HepG2 (cell line): Measurements from ENCODE around the gene EIF4G1. TPM values are rescaled to one million over a fixed set of nuclear protein-coding genes. Genes with fewer than 3 reads are reported as not detected.
A peak's percentile ranks its signal among the peaks of the same experiment; 100 is the strongest.

Experiments used
- CCAR2 ChIP-seq: fragments of 200-400 bp; formaldehyde crosslinking; optimal IDR thresholded peaks from 2 replicates; pipeline ENCODE3; 2018; ENCODE audit warnings: low read depth, mild to moderate bottlenecking, low read length, moderate library complexity
- ESRRA ChIP-seq: sonication (generic); formaldehyde crosslinking; IDR thresholded peaks from 2 replicates; pipeline ENCODE4 v1.5.1; 2020; ENCODE audit warnings: mild to moderate bottlenecking, low read depth, missing genetic modification reagents
- ETS1 ChIP-seq: sonication (generic); formaldehyde crosslinking; IDR thresholded peaks from 2 replicates; pipeline ENCODE4 v1.4.0; 2020; ENCODE audit warnings: missing genetic modification reagents
- FOXK1 ChIP-seq: sonication (generic); formaldehyde crosslinking; IDR thresholded peaks from 2 replicates; pipeline ENCODE4 v1.4.0; 2020; ENCODE audit warnings: low read depth, missing genetic modification reagents, borderline replicate concordance
- HDAC2 ChIP-seq: sonication (generic); formaldehyde crosslinking; IDR thresholded peaks from 2 replicates; pipeline ENCODE4 v1.4.0; 2020; ENCODE audit warnings: missing genetic modification reagents
- HOXA3 ChIP-seq: sonication (generic); formaldehyde crosslinking; IDR thresholded peaks from 2 replicates; pipeline ENCODE4 v1.5.0; 2020; ENCODE audit warnings: missing genetic modification reagents
- NR2F2 ChIP-seq: IDR thresholded peaks from 2 replicates; pipeline ENCODE4 v1.6.1; 2012; ENCODE audit warnings: low read depth, inconsistent platforms, borderline replicate concordance
- PLSCR1 ChIP-seq: sonication (generic); formaldehyde crosslinking; IDR thresholded peaks from 2 replicates; pipeline ENCODE4 v1.5.0; 2020; ENCODE audit warnings: missing genetic modification reagents, mild to moderate bottlenecking, borderline replicate concordance
- POGK ChIP-seq: sonication (generic); formaldehyde crosslinking; conservative IDR thresholded peaks from 2 replicates; pipeline ENCODE4 v1.8.0; 2022; ENCODE audit warnings: mild to moderate bottlenecking, moderate library complexity, missing genetic modification reagents
- PTBP1 ChIP-seq: fragments of 200-400 bp; formaldehyde crosslinking; IDR thresholded peaks from 2 replicates; pipeline ENCODE4 v1.6.1; 2018; ENCODE audit warnings: low read length, low read depth; ENCODE audit not compliant: poor library complexity, severe bottlenecking
- RELA ChIP-seq: sonication (generic); formaldehyde crosslinking; IDR thresholded peaks from 2 replicates; pipeline ENCODE4 v1.4.0; 2020; ENCODE audit warnings: missing genetic modification reagents
- RFXANK ChIP-seq: IDR thresholded peaks from 2 replicates; pipeline ENCODE4 v1.6.1; 2016
- RXRA ChIP-seq: sonication (generic); formaldehyde crosslinking; IDR thresholded peaks from 2 replicates; pipeline ENCODE4 v1.5.1; 2020; ENCODE audit warnings: missing genetic modification reagents
- SMC3 ChIP-seq: IDR thresholded peaks from 2 replicates; pipeline ENCODE4 v1.6.1; 2011; ENCODE audit warnings: low read length, improper control_type of control experiment
- SMYD3 ChIP-seq: sonication (generic); formaldehyde crosslinking; IDR thresholded peaks from 2 replicates; pipeline ENCODE4 v1.8.1; 2023; ENCODE audit warnings: mild to moderate bottlenecking, missing genetic modification reagents
- SNRNP70 ChIP-seq: fragments of 200-400 bp; formaldehyde crosslinking; IDR thresholded peaks from 2 replicates; pipeline ENCODE4 v1.6.1; 2017; ENCODE audit warnings: mild to moderate bottlenecking, low read depth, low read length, moderate library complexity
- SRSF4 ChIP-seq: fragments of 200-400 bp; formaldehyde crosslinking; IDR thresholded peaks from one replicate; pipeline ENCODE4 v1.6.1; 2018; ENCODE audit warnings: mild to moderate bottlenecking, low read depth, low read length, moderate library complexity; ENCODE audit not compliant: poor library complexity, severe bottlenecking
- ZC3H4 ChIP-seq: sonication (generic); formaldehyde crosslinking; IDR thresholded peaks from 2 replicates; pipeline ENCODE4 v1.4.0; 2020; ENCODE audit warnings: missing genetic modification reagents, borderline replicate concordance
- ZFP36L2 ChIP-seq: sonication (generic); formaldehyde crosslinking; IDR thresholded peaks from 2 replicates; pipeline ENCODE4 v1.4.0; 2020; ENCODE audit warnings: missing genetic modification reagents
- ZNF121 ChIP-seq: sonication (generic); formaldehyde crosslinking; IDR thresholded peaks from 2 replicates; pipeline ENCODE4 v1.5.0; 2020; ENCODE audit warnings: mild to moderate bottlenecking, missing genetic modification reagents
- ZNF562 ChIP-seq: sonication (generic); formaldehyde crosslinking; IDR thresholded peaks from 2 replicates; pipeline ENCODE4 v1.8.0; 2022; ENCODE audit warnings: missing genetic modification reagents, borderline replicate concordance
- ZNF609 ChIP-seq: sonication (generic); formaldehyde crosslinking; IDR thresholded peaks from 2 replicates; pipeline ENCODE4 v1.4.0; 2020; ENCODE audit warnings: mild to moderate bottlenecking, missing genetic modification reagents, borderline replicate concordance
- ZNF652 ChIP-seq: IDR thresholded peaks from 2 replicates; pipeline ENCODE4 v1.6.1; 2016; ENCODE audit warnings: low read depth, borderline replicate concordance
- ZNF672 ChIP-seq: sonication (generic); formaldehyde crosslinking; IDR thresholded peaks from 2 replicates; pipeline ENCODE4 v1.8.1; 2022; ENCODE audit warnings: missing genetic modification reagents
- polyA plus RNA-seq, 8 experiments: library from polyadenylated mRNA; depleted of rRNA in 3 of 8; stranded (reverse) in 7 of 8; unstranded in 1 of 8; fragments of >200 nt; fragmentation: Illumina TruSeq in 4 of 8; extraction: Trizol in 4 of 8; gene quantifications; 2 replicates each; pipeline versions ENCODE4 v1.2.1 to v1.2.3, GENCODE V29; 2011 to 2016; ENCODE audit warnings: low read depth in 4 of 8, missing spikeins in 1 of 8, mixed read lengths in 1 of 8; ENCODE audit not compliant: insufficient read depth in 1 of 8
- total RNA-seq, 5 experiments: library from RNA; depleted of rRNA; stranded (reverse); fragments of >200 nt; fragmentation: Illumina TruSeq; extraction: Trizol; gene quantifications; 2 replicates each; pipeline ENCODE4 v1.2.3, GENCODE V29; 2016; ENCODE audit warnings: low read depth in 1 of 5

The EIF4G1 gene
- total and polyA plus RNA-seq, 2 of the 13 experiments (the other 11 are each of a cell fraction or from before 2014, with no cell fraction given), result 208 to 213 TPM

GRCh38 chr3:184361532-184361931, 47.1 kb downstream of the EIF4G1 start, which contains the start of the genes CLCN2 and POLR2H (continued):
- TF ChIP-seq ZC3H4 (CRISPR knock-in tag) (no peak), PLSCR1 (CRISPR knock-in tag) (no peak), POGK (CRISPR knock-in tag) (no peak), SMC3 (no peak), ZNF652 (CRISPR knock-in tag) (no peak), HDAC2 (CRISPR knock-in tag) (no peak), ZNF562 (CRISPR knock-in tag) (no peak), FOXK1 (CRISPR knock-in tag) (no peak), ESRRA (no peak), CCAR2 (no peak), RXRA (CRISPR knock-in tag) (no peak), ZFP36L2 (CRISPR knock-in tag) (no peak), RFXANK (CRISPR knock-in tag) (no peak), ZNF672 (CRISPR knock-in tag) (no peak; the same call in 1 of the 2 replicates), RELA (CRISPR knock-in tag) (no peak; the same call in 1 of the 2 replicates), ETS1 (CRISPR knock-in tag) (no peak), SMYD3 (CRISPR knock-in tag) (no peak), ZNF609 (no peak), PTBP1 (no peak), ZNF121 (no peak), SRSF4 (no peak), SNRNP70 (no peak), NR2F2 (no peak), HOXA3 (CRISPR knock-in tag) (peak; percentile 44)
